COLO668 (cell line): ENCODE data around the gene SEZ6L.

Experiments used
- DNase-seq: peaks from one replicate; lab custom pipeline; 2025; ENCODE audit not compliant: unreplicated experiment; lab: John Stamatoyannopoulos, UW

SEZ6L gene

GRCh38 chr22:26291940-26292666 lies 122.8 kb downstream of the SEZ6L start:
- no peak for DNase-seq

GRCh38 chr22:26292667-26292995 lies 123.4 kb downstream of the SEZ6L start:
- no peak for DNase-seq

- no peak for DNase-seq
Observed at GRCh38 chr22:26295563-26296126, 126.4 kb downstream of the SEZ6L start.

- no peak for DNase-seq
Observed at GRCh38 chr22:26298605-26299310, 129.5 kb downstream of the SEZ6L start.

GRCh38 chr22:26302726-26303125 lies 133.5 kb downstream of the SEZ6L start:
- DNase-seq, result no peak

DNA sequence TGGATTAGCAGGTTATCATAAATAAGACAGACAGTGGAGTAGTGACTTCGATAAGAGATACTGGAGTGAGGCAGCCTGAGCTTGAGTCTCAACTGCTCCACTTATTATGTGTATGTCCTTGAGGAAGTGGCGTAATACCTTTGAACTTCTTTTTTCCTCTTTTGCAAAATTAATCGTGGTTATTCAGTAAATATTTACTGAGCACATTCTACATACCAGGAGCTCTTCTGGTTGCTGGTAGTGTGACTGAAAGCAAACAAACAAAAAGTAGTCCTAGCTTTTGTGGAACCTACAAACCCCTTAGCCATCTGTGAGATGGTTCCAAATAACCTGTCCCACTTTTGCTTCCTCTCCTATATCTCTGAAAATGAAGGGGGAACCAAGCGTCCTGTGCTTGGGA lies 134.2 kb downstream of the SEZ6L start:
- DNase-seq, result no peak

DNA sequence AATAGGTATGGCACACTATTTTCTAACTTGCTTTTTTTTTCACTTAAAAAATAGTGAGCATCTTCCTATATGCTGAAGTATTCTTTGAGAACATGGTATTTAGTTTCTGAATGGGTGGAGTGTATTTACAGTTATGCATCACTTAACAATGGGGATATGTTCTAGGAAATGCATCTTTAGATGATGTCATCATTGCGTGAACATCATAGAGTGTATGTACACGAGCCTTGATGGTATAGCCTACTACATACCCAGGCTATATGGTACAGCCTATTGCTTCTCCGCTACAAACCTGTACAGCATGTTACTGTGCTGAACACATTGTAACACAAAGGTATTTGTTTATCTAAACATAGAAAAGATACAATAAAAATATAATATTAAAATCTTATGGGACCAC lies 135.5 kb downstream of the SEZ6L start:
- no peak for DNase-seq

GRCh38 chr22:26308467-26308866 lies 139.2 kb downstream of the SEZ6L start:
- no peak for DNase-seq

DNA sequence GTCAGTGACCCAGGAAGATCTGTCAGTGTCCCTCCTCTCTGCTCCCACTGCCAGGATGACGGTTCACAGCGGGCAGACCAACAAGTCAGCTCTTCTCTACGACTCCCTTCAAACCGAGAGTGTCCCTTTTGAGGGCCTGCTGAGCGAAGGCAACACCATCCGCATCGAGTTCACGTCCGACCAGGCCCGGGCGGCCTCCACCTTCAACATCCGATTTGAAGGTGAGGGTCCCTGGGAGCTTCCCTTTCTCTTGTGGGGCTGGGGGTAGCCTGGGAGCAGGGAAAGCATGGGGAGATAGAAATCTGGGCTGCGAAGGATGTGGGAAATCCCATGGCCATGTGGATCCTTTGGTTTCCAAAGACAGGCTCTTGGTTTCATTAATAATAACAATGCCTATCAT lies 141.4 kb downstream of the SEZ6L start:
- no peak for DNase-seq

GRCh38 chr22:26313291-26313690 lies 144.0 kb downstream of the SEZ6L start:
- DNase-seq, result no peak

GRCh38 chr22:26314171-26314570 lies 144.9 kb downstream of the SEZ6L start:
- no peak for DNase-seq

GRCh38 chr22:26314656-26315055 lies 145.4 kb downstream of the SEZ6L start:
- DNase-seq, result no peak

DNA sequence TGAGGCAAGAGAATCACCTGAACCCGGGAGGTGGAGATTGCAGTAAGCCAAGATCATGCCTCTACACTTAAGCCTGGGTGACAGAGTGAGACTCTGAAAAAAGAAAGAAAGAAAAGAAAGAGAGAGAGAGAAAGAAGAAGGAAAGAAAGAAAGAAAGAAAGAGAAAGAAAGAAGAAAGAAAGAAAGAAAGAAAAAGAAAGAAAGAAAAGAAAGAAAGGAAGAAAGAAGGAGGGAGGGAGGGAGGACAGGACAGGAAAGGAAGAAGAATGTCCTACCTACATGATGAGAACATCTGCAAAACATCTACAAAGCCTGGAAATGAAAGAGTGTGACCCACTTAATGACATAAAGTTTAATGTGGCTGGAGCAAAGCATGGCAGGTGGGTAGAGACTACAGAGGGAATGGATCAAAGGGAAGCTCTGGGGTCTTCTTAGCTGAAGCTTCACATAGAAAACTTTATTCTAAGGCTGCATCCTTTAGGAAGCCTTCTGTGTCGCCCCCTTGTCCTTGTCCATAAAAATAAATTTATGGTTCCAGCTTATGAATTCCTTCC lies 147.5 kb downstream of the SEZ6L start:
- DNase-seq, result no peak

GRCh38 chr22:26318975-26319374 lies 149.7 kb downstream of the SEZ6L start:
- DNase-seq, result peak; percentile 15

DNA sequence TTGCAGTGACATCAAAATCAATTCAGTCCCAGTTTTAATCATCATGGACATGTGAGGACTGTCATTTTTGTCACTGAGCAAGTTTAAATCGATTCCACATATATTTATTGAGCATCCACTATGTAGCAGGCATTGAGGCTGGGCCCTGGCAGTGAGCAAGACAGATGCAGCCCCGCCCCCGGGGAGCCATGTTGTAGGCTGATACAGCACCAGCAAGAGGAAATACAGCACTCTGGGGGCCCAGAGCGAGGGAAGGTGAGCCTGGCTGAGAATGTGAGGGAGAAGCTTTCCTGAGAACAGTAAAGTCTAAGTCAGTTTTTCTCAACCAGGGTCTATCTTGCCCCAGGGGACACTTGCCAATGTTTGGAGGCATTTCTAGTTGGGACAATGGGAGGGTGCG lies 151.2 kb downstream of the SEZ6L start:
- no peak for DNase-seq

DNA sequence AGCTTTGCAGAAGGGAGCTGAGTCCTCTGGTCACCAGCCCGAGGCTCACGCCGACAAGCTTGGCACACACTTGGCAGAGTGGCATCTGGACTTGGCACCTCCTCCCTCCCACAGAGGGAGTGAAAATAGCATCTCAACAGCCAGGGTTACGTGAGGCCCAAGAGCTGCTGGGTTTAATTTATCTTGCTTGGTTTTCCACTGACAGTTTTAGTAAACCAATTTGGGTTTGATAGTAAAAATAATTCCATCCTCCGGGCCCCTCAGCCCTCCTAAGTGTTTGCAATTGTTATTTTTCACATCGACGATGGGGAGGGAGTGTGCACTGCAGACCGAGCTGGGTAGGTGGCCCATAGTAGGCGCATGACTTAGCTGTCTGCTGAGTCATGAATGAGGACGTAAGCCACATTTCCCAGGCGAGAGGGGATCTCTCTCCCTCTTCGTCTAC lies 152.2 kb downstream of the SEZ6L start:
- DNase-seq, result no peak

DNA sequence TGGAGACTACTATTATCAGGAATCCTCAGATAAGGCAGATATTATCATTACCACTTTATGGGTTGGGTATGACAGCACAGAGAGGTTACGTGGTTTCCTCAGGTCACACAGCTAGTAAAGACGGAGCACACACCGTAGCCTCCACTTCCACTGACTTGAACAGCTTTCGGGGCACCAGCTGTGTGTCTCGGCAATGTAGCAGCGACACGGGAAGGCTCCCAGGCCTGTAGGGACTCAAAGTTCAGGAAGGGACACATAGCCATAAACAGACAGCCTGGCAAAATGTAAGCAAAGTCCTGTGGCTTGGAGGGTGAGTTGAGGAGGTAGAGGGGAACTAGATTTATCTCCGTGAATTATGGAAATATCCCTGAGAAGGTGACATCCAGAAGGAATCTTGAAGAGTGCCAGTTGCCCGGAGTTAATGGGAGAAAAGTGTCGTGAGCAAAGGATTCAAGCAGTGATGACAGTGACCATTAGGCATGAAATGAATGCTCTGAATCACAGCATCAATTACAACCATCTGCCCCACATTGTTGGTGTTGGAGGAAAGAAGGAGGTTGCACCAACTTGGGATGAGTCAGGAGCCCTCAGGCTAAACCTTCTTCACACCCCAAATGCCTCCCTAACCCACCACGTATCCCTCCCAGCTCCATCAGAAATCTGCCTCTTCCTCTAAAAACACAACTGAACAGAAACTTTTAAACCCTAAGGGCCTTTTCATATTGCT lies 153.1 kb downstream of the SEZ6L start:
- DNase-seq, result no peak

DNA sequence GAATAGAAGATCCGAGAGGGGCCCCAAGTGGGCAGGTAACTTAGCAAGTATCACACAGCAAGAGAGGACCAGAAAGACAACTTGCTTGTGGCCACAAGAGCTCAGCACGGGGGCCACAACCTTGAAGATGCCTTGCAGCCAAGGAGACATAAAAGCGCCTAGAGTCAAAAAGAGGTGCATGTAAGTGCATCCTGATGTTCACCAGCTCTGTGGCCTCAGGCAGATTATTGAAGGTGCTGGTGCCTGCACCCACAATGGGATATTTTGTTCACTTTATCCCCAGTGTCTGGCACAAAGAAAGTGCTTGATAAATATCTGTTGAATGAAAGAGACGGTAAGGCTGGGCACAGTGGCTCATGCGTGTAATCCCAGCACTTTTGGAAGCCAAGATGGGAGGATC lies 153.8 kb downstream of the SEZ6L start:
- no peak for DNase-seq

GRCh38 chr22:26324150-26324549 lies 154.9 kb downstream of the SEZ6L start:
- no peak for DNase-seq

DNA sequence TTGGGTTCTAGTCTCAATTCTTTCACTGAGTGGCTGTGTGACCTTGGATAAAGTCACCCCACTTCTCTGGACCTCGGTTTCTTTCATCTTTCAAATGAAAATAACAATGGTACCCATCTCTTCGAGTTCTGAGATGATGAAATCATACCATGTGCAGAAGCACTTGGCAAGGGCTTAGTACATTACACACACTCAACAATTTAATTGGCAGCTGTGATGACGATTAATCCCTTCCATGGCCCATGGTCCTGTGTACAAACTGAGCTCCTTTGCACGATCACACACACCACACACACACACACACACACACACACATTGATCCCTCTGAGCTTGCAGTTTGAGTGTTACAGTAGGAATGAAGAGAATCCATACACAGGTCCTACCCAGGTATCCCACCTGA lies 156.4 kb downstream of the SEZ6L start:
- DNase-seq, result no peak

DNA sequence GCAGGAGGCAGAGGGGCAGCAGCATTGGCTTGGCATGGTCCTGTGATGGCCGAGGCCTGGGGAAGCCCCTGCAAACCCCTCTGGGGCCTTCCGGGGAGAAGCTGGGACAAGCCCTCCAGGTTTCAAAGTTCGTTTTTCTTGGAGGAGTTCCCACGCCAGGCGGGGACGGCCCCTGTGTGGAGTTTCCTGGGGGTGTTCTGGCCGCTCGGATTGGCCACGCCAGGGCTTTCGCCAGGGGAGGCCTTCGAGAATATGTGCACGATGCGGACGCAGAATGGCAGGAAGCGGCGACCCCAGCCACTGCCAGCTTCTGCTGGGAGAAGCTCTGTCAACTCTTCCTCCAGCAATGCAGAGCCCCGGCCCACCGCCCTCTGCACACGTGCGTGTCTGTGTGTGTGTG lies 157.5 kb downstream of the SEZ6L start:
- no peak for DNase-seq

GRCh38 chr22:26327306-26327705 lies 158.0 kb downstream of the SEZ6L start:
- DNase-seq, result no peak
